IMR-90 (cell line): Measurements from ENCODE around the gene PMS1. TPM values are rescaled to one million over a fixed set of nuclear protein-coding genes. Genes with fewer than 3 reads are reported as not detected.

Source experiments
- ATAC-seq: fragments of 200-7000 bp; cut with Tn5 transposase; 2 replicates; pipeline ENCODE4 v1.9.1; 2020; ENCODE audit warnings: low read depth, mild to moderate bottlenecking, moderate library complexity
- BruUV-seq: library from RNA; stranded (reverse); fragments of 400-500 nt; replicated peaks from 2 replicates; lab custom pipeline; 2021; lab: Mats Ljungman, UMichigan
- CTCF ChIA-PET: fragments of 300-600 bp; formaldehyde crosslinking; extraction: SDS; loops from one replicate; lab custom pipeline; 2021; ENCODE audit warnings: antibody characterized with exemption; lab: Yijun Ruan, JAX
- POLR2A ChIA-PET: fragments of 300-600 bp; sonication (Branson Sonifier 250); formaldehyde crosslinking; loops from one replicate; lab custom pipeline; 2022; ENCODE audit warnings: antibody characterized with exemption; ENCODE audit not compliant: unreplicated experiment; lab: Charles Lee
- DNase-seq: peaks from one replicate; pipeline ENCODE4 v3.0.0; 2013
- H2AFZ ChIP-seq: replicated peaks from 2 replicates; pipeline ENCODE3; 2013; ENCODE audit warnings: low read length, mild to moderate bottlenecking; ENCODE audit not compliant: poor library complexity
- H2AK5ac ChIP-seq: 2 replicates; pipeline ENCODE4 v1.6.1; 2013; ENCODE audit warnings: low read depth, low read length, inconsistent platforms
- H2AK9ac ChIP-seq: replicated peaks from 2 replicates; pipeline ENCODE3; 2013; ENCODE audit warnings: mild to moderate bottlenecking, low read depth, low read length, moderate library complexity; ENCODE audit not compliant: poor library complexity
- H2BK120ac ChIP-seq: 2 replicates; pipeline ENCODE4 v1.6.1; 2013; ENCODE audit warnings: low read depth, low read length, inconsistent platforms
- H2BK15ac ChIP-seq: 3 replicates; pipeline ENCODE4 v1.6.1; 2013; ENCODE audit warnings: low read depth, low read length, inconsistent platforms
- H2BK20ac ChIP-seq: 2 replicates; pipeline ENCODE4 v1.6.1; 2013; ENCODE audit warnings: low read depth, mild to moderate bottlenecking, inconsistent platforms, low read length, moderate library complexity
- H2BK5ac ChIP-seq: 2 replicates; pipeline ENCODE4 v1.6.1; 2013; ENCODE audit warnings: mild to moderate bottlenecking, low read depth, low read length, inconsistent platforms; ENCODE audit not compliant: poor library complexity, severe bottlenecking
- H3K14ac ChIP-seq: replicated peaks from 2 replicates; pipeline ENCODE4 v1.6.1; 2013; ENCODE audit warnings: low read depth, low read length, inconsistent platforms
- H3K18ac ChIP-seq: 2 replicates; pipeline ENCODE4 v1.6.1; 2013; ENCODE audit warnings: low read depth, low read length, control low read depth
- H3K23ac ChIP-seq: 2 replicates; pipeline ENCODE4 v1.6.1; 2013; ENCODE audit warnings: low read depth, low read length, inconsistent platforms
- H3K27ac ChIP-seq: 2 replicates; pipeline ENCODE4 v1.5.1; 2013; ENCODE audit warnings: mild to moderate bottlenecking, control low read depth, low read length; ENCODE audit not compliant: insufficient read depth
- H3K27me3 ChIP-seq: 2 replicates; pipeline ENCODE4 v1.6.1; 2013; ENCODE audit warnings: low read length; ENCODE audit not compliant: control insufficient read depth, insufficient read depth
- H3K36me3 ChIP-seq: 2 replicates; pipeline ENCODE4 v1.6.1; 2013; ENCODE audit warnings: low read length, mixed read lengths; ENCODE audit not compliant: control insufficient read depth, insufficient read depth
- H3K4ac ChIP-seq: 2 replicates; pipeline ENCODE4 v1.6.1; 2013; ENCODE audit warnings: low read depth, low read length, inconsistent platforms
- H3K4me1 ChIP-seq: 2 replicates; pipeline ENCODE4 v1.6.1; 2013; ENCODE audit warnings: low read length, mixed read lengths; ENCODE audit not compliant: control insufficient read depth, insufficient read depth
- H3K4me2 ChIP-seq: 2 replicates; pipeline ENCODE4 v1.6.1; 2013; ENCODE audit warnings: low read depth, mild to moderate bottlenecking, control low read depth, low read length, moderate library complexity
- H3K4me3 ChIP-seq: 2 replicates; pipeline ENCODE4 v1.5.1; 2013; ENCODE audit warnings: low read depth, mild to moderate bottlenecking, control low read depth, low read length, moderate library complexity; ENCODE audit not compliant: insufficient read depth
- H3K56ac ChIP-seq: 2 replicates; pipeline ENCODE4 v1.6.1; 2013; ENCODE audit warnings: low read length, inconsistent platforms; ENCODE audit not compliant: insufficient read depth; ENCODE audit errors: extremely low read depth
- H3K79me1 ChIP-seq, 2 experiments: 2 replicates each; pipeline ENCODE4 v1.6.1; 2013; ENCODE audit warnings: low read length in 2 of 2, inconsistent platforms in 1 of 2, low read depth in 1 of 2
- H3K9ac ChIP-seq: 2 replicates; pipeline ENCODE4 v1.6.1; 2013; ENCODE audit warnings: low read depth, low read length, control low read depth
- H3K9me1 ChIP-seq: 2 replicates; pipeline ENCODE4 v1.6.1; 2013; ENCODE audit warnings: low read length, inconsistent platforms; ENCODE audit not compliant: insufficient read depth
- H3K9me3 ChIP-seq: 2 replicates; pipeline ENCODE4 v1.6.1; 2013; ENCODE audit warnings: low read length; ENCODE audit not compliant: control insufficient read depth, insufficient read depth
- H4K20me1 ChIP-seq: 2 replicates; pipeline ENCODE4 v1.6.1; 2013; ENCODE audit warnings: low read length, inconsistent platforms; ENCODE audit not compliant: insufficient read depth
- H4K5ac ChIP-seq: 2 replicates; pipeline ENCODE4 v1.6.1; 2013; ENCODE audit warnings: mild to moderate bottlenecking, low read depth, low read length, control low read depth
- H4K8ac ChIP-seq, 2 experiments: 2 replicates each; pipeline ENCODE4 v1.6.1; 2013; ENCODE audit warnings: low read depth in 2 of 2, low read length in 2 of 2, control low read depth in 1 of 2, inconsistent platforms in 1 of 2
- H4K91ac ChIP-seq: 2 replicates; pipeline ENCODE4 v1.6.1; 2013; ENCODE audit warnings: low read depth, low read length, inconsistent platforms; ENCODE audit not compliant: insufficient read depth
- BHLHE40 ChIP-seq: fragments of 150-350 bp; IDR thresholded peaks from 2 replicates; pipeline ENCODE4 v1.6.1; 2016; ENCODE audit warnings: mild to moderate bottlenecking, low read depth, low read length
- CEBPB ChIP-seq: IDR thresholded peaks from 2 replicates; pipeline ENCODE4 v1.6.1; 2012; ENCODE audit warnings: low read depth, low read length, improper control_type of control experiment
- CTCF ChIP-seq: conservative IDR thresholded peaks from 2 replicates; pipeline ENCODE4 v1.5.1; 2012; ENCODE audit warnings: mild to moderate bottlenecking, low read depth, low read length, improper control_type of control experiment
- MAFK ChIP-seq: IDR thresholded peaks from 2 replicates; pipeline ENCODE4 v1.6.1; 2012; ENCODE audit warnings: low read depth, low read length, improper control_type of control experiment
- MAZ ChIP-seq: IDR thresholded peaks from 2 replicates; pipeline ENCODE4 v1.6.1; 2012; ENCODE audit warnings: low read depth, mild to moderate bottlenecking, low read length, improper control_type of control experiment, moderate library complexity, borderline replicate concordance
- NFE2L2 ChIP-seq: fragments of 150-350 bp; IDR thresholded peaks from 2 replicates; pipeline ENCODE4 v1.6.1; 2016; ENCODE audit warnings: low read depth, mild to moderate bottlenecking, low read length
- RFX5 ChIP-seq: IDR thresholded peaks from 2 replicates; pipeline ENCODE4 v1.8.0; 2012; ENCODE audit warnings: low read depth, mild to moderate bottlenecking, low read length, moderate library complexity
- SMC3 ChIP-seq: fragments of 150-350 bp; IDR thresholded peaks from 2 replicates; pipeline ENCODE4 v1.6.1; 2016; ENCODE audit warnings: low read depth, mild to moderate bottlenecking, antibody characterized with exemption, low read length, moderate library complexity
- USF2 ChIP-seq: fragments of 150-350 bp; IDR thresholded peaks from 2 replicates; pipeline ENCODE4 v1.6.1; 2017; ENCODE audit warnings: mild to moderate bottlenecking, antibody characterized with exemption, low read length, low read depth
- WGBS, 2 experiments: methylation state at CpG; one replicate each; pipeline versions ENCODE4 v1.1.5 to v1.1.7; 2013; ENCODE audit warnings: missing lambda C conversion rate in 2 of 2; ENCODE audit not compliant: insufficient read length in 1 of 2; ENCODE audit errors: extremely low coverage in 2 of 2; 5-methylcytosine and 5-hydroxymethylcytosine counted together
- dilution Hi-C: fragments of 300-500 bp; cut with HindIII; formaldehyde crosslinking; loops from one replicate; pipeline ENCODE4 v1.14.3; 2018; ENCODE audit warnings: low sequenced_read_pairs; ENCODE audit not compliant: unreplicated experiment
- in situ Hi-C: fragments of 300-500 bp; cut with MboI; formaldehyde crosslinking; loops from 3 replicates; pipeline ENCODE4 v1.14.3; 2019; ENCODE audit warnings: low sequenced_read_pairs, inconsistent platforms, mixed read lengths
- intact Hi-C: fragments of 100-400 bp; cut with micrococcal nuclease; formaldehyde crosslinking; loops from 2 replicates; pipeline ENCODE4 v1.10.0; 2022
- polyA plus RNA-seq, 3 experiments: library from polyadenylated mRNA; depleted of rRNA; stranded (reverse); fragments of >200 nt; gene quantifications; 2 replicates each; pipeline ENCODE4 v1.2.3, GENCODE V29; 2012; ENCODE audit warnings: low replicate concordance in 1 of 3
- total RNA-seq: library from RNA; depleted of rRNA; stranded (reverse); fragments of >200 nt; gene quantifications from 2 replicates; pipeline ENCODE4 v1.2.3, GENCODE V29; 2012

Gene PMS1
- total and polyA plus RNA-seq, 2 of the 4 experiments (the other 2 are of a cell fraction) = 8.1 to 10.6 TPM

GRCh38 chr2:189836644-189837043 lies 52.4 kb downstream of the PMS1 start:
- Histone ChIP-seq H3K36me3 (no peaks in the 10 kb centered on the region), H3K23ac (no peak overlapping the region), H2BK5ac (peak overlapping the region; percentile 59), H3K79me1 (no peaks in the 10 kb centered on the region; a peak in 1 of 4 replicates), H3K18ac (no peak overlapping the region), H3K9ac (no peak overlapping the region), H3K27ac (no peak overlapping the region), H3K27me3 (no peaks in the 10 kb centered on the region), H3K56ac (no peak overlapping the region), H4K8ac (no peak overlapping the region; a peak in 1 of 4 replicates), H4K5ac (no peak overlapping the region), H3K9me3 (no peaks in the 10 kb centered on the region), H3K9me1 (no peaks in the 10 kb centered on the region), H3K4me3 (no peak overlapping the region), H3K4ac (no peak overlapping the region), H4K20me1 (no peaks in the 10 kb centered on the region), H3K4me2 (no peak overlapping the region), H4K91ac (no peak overlapping the region), H3K4me1 (0 out of 2 replicates have a peak, but pooled peaks cover 2% of the 10 kb centered on the region), H2BK20ac (no peak overlapping the region), H2AFZ (no peak overlapping the region), H2BK120ac (no peak overlapping the region), H3K14ac (no peak overlapping the region), H2AK5ac (no peak overlapping the region), H2AK9ac (no peak overlapping the region), H2BK15ac (no peak overlapping the region)
- ATAC-seq (peak; percentile 87), DNase-seq (peak; percentile 91)
- intact Hi-C loops = no loop called here
- ChIA-PET CTCF (no interaction called here), POLR2A (no interaction called here)
- in situ Hi-C loops = no loop called here
- TF ChIP-seq CEBPB (peak; percentile 95), USF2 (no peak), MAFK (0 out of 2 replicates have a peak, but pooled peaks have one; percentile 49), SMC3 (no peak), CTCF (no peak), BHLHE40 (0 out of 2 replicates have a peak, but pooled peaks have one; percentile 10), MAZ (no peak), NFE2L2 (no peak), RFX5 (no peak)
- WGBS, 2 experiments = no CpG with 5 or more reads among the region's 4 CpGs
- dilution Hi-C loops = no loop called here
- no TSS peak for BruUV-seq
